Measurements from ENCODE around the gene COL19A1.
"Not testable (repeated sequence)": the region's sequence is repeated elsewhere in the genome, so short reads cannot be mapped to it uniquely, and the experiment has no call there.

COL19A1 gene

GRCh38 chr6:69973763-69974162 is 107.4 kb downstream of the COL19A1 start:
- no peak for DNase-seq

DNA sequence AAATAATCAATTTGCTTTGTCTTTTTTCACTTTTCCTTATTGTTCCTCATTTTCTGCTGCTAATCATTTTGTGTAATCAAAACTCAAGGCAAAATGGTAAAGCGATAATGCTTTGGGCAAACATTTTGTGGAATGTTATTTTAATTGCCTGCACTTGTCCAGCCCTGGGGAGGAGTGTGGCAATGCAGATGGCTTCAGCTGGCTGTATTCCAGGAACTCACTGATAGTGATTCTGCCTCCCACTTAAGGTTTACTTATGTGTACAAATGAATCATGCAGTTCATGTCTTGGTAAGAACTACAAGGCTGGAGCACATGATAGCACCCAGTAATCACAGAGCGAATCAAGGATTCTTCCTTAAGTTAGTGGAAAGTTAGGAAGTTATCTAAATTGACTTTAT is 107.8 kb downstream of the COL19A1 start:
- DNase-seq: peak; percentile 2

GRCh38 chr6:69976591-69977090 is 110.3 kb downstream of the COL19A1 start:
- DNase-seq: no peak

GRCh38 chr6:69980624-69981023 is 114.3 kb downstream of the COL19A1 start:
- DNase-seq: no peak

DNA sequence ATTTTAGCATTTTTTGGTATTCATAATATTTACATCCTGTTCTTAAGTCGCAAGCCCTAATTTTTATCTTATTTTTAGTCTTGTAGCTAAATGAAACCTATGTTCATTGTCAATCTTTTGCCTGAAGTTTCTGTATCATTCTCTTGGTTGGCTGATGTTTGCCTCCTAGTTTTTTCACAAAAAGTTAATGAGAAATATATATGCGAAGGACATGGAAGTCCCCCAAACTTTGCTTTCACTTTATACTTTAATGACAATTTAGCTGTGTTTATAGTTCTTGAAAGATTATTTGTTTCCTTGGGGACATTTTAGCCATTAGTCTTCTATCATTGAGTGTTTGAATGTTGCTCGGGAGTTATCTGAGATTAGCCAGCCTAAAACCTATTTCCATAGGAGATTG is 118.2 kb downstream of the COL19A1 start:
- DNase-seq: no peak

- no peak for DNase-seq
These were observed 118.8 kb downstream of the COL19A1 start for GRCh38 chr6:69985180-69985579.

DNA sequence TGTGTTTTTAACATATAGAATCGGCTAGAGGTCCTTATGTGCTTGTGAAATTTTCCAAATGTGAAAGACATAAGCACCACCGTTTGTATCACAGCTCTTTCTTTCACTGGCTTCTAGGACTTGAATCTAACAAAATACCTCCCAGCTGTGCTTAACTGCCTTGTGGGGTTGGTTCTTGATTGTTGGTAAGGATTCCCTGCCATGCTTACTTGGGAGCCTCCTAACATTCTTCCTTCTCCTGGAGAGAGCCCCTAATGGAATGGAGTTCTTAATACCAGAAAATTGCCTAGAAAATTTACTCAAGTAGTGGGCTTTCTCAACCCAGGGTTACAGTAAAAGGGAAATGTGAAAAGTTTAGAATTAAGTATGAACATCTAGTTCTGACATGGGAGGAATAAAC is 121.2 kb downstream of the COL19A1 start:
- DNase-seq: no peak

GRCh38 chr6:69988458-69989126 is 122.2 kb downstream of the COL19A1 start:
- DNase-seq: no peak

DNA sequence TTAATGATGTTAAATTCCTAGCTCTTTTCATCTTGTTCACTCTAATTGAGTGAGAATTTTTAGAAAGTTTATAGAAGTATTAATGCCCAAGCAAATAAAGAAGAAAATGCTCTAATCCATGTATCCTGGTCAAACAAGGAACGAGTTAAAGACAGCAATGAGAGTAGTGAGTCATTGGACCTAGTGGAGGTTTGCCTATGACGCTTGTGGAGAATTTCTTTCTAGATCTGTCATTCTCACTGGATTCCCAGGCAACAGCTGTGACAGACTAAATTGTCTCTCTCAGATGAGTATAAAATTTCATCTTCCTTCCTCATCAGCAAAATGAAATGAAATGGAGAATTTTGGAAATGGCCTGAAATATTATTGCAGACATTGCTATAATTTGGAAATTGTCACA is 127.9 kb downstream of the COL19A1 start:
- no peak for DNase-seq

- no peak for DNase-seq
These were observed 141.8 kb downstream of the COL19A1 start for GRCh38 chr6:70008189-70008588.

DNA sequence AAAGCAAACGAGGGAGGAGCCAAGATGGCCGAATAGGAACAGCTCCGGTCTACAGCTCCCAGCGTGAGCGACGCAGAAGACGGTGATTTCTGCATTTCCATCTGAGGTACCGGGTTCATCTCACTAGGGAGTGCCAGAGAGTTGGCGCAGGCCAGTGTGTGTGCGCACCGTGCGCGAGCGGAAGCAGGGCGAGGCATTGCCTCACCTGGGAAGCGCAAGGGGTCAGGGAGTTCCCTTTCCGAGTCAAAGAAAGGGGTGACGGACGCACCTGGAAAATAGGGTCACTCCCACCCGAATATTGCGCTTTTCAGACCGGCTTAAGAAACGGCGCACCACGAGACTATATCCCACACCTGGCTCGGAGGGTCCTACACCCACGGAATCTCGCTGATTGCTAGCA is 144.0 kb downstream of the COL19A1 start:
- DNase-seq: not testable (repeated sequence)

DNA sequence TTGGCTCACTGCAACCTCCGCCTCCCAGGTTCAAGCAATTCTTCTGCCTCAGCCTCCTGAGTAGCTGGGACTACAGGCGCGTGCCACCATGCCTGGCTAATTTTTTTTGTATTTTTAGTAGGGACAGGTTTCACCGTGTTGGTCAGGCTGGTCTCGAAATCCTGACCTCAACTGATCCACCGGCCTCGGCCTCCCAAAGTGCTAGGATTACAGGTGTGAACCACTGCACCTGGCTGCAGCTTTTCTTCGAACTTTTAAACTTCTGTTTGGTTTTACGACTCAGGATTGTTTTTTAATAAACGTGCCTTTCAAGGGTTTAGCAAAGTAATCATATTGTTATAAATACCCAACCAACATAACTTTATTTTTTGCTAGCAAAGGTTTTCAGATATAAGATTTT is 156.8 kb downstream of the COL19A1 start:
- not testable (repeated sequence) for DNase-seq

GRCh38 chr6:70028246-70028645 is 161.9 kb downstream of the COL19A1 start:
- no peak for DNase-seq

DNA sequence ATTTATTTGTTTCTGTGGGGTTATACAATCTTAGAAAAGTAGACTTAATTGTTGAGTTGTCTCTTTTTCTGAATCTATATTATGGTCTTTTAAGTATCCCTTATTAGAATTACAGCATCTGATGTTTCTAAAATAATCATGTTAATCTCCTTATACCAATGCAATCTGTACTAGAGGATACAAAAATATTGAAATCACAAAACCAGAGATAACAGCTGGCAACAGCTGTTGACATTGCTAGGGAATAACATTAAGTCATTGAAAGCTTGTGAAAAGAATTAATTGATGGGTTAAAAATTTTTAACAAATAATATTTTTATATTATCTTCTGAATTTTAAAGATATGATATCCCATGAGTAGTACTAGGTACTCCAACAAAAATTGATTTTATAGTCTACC is 162.6 kb downstream of the COL19A1 start:
- DNase-seq: no peak

DNA sequence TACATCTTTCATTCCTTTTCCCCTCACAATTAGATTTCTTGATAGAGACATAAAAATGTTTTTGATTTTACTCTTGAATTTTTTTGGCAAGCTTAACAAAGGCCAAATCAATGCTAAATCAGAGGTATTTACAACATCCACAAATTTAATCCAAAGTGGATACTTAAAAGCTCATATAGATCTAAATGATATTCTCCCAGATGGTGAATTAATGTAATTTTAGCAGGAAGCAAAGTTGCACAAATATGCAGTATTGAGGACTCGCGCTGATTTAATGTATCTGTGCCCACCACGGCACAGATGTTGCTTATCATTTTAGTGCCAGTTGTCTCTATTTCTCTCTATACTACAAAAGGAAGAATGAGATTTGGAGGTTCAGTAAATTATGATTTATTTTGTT is 167.4 kb downstream of the COL19A1 start:
- no peak for DNase-seq

DNA sequence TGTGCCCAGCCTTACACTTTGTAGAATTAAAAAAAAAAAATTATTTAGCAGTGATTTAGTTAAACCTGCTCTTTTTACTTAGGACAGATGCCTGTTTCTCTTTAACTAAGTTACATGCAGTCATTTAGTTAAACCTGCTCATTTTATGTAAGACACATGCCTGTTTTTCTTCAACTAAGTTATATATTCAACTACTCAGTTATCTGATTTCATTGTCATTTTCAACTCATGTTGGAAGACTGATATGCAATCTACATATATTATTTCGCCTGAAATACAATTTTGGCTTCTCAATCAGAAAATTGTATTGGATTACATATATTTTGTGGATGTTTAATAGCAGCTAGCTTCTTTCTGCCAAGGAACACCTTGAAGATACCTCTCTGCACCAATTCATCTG is 171.1 kb downstream of the COL19A1 start:
- DNase-seq: no peak

- DNase-seq: no peak
These were observed 174.4 kb downstream of the COL19A1 start for GRCh38 chr6:70040766-70041165.

DNA sequence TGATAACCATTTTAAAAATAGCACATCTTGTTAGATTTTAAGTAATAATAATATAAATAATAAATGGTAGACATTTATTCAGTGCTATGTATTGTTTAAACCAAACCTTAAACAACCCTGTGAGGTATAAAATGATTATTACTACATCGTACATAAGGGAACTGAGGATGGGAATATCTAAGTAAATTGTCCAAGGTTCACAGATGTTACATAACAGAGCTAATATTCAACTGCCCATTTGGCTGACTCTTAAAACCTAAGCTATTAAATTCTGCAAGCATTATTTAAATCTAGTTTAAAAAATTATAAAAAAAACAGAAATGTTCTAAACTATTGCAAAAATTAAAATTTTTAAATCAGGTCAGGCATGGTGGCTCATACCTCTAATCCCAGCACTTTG is 175.1 kb downstream of the COL19A1 start:
- DNase-seq: no peak

GRCh38 chr6:70045413-70045812 is 179.1 kb downstream of the COL19A1 start:
- DNase-seq: no peak

DNA sequence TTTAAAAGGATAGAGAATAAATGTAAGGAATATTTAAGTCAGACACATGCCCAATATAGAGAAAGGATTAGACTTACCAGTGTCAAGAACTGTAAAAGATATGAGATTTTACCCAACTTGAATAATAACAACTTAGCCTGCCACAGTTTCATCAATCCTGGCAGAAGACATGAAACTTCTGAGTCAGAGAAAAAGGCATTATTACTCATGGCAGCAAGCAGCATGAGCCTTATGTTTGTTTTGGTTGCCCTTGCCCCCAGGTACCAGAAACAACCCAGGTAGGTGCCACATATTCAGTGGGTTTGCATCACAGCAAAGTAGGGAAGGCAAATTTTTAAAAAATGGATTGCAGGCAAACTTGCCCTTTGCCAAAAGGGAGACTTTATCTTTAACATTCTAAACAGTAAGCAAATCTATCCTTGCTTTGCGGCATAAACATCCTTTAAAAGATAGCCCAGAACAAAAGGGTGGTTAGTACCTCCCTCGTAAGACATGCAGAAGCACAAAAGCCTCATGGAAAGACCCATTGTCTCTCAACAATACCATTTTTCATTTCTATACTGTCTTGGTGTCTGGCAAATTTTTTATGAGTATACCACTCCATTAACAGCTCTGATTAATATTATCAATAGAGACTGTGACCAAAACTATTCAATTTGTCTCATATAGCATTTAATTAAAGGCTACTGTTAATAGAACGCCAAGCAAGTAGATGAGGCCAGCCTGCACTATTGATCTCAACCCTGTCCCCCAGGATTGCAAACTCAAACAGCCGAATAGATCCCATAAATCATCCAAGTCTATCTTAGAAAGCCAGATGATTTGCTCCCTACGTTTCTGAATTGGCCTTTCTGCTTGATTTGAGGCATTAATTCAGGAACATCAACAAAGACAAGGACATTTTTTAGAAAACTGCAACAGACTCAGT is 185.1 kb downstream of the COL19A1 start:
- DNase-seq: no peak

GRCh38 chr6:70059039-70059719 is 192.8 kb downstream of the COL19A1 start:
- DNase-seq: no peak

GRCh38 chr6:70060680-70061079 is 194.3 kb downstream of the COL19A1 start:
- no peak for DNase-seq

GRCh38 chr6:70061546-70061945 is 195.2 kb downstream of the COL19A1 start:
- DNase-seq: no peak

- no peak for DNase-seq
These were observed 195.7 kb downstream of the COL19A1 start for GRCh38 chr6:70062010-70062409.
